GM19035 (cell line): ENCODE results near the gene NUDCD3.

Experiments used
- ATAC-seq: cut with Tn5 transposase; IDR thresholded peaks from one replicate; pipeline ENCODE4 v1.9.1; 2021; ENCODE audit not compliant: unreplicated experiment

NUDCD3 gene

GRCh38 chr7:44402401-44403060 lies 87.9 kb downstream of the NUDCD3 start:
- ATAC-seq = no peak

DNA sequence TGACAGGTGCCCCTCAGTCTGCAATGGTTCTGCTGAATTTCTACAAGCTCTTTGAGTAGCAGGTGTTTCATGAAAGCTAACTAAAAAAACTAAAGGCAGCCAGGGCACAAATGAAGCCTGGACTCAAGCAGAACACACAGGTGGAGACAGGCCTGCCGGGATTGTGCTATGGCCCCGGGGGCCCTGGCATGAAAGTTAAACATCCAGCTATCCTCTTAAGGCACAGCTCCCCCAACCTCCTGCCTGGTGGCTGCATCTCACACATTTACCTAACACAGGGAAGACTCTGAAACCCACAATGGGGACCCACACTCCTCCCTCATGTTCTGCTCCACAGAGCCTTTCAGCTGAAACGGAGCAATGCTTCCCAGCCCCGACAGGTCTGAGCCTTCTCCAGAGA lies 88.8 kb downstream of the NUDCD3 start:
- ATAC-seq = no peak

DNA sequence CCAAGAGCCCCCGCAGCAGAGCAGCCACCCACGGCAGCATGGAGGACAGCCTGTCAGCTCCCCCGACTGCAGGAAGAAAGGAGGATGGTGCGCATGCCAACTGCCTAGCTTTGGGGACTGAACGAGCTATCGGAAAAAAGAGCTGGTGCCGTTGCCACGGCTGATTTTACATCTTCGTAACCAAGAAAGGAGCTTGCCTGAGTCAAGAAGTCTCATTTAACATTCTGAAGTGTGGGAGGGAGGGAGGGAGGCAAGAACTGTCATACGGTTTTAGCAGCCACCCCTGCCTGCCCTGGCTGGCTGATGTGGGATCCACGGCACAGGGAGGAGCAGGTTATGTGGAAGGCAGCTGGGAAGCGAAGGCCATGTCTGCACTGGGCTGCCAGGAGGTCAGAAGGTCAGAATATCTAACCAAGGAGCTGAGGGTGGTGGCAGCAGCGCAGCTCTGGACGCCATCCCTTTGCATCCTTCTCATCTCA lies 90.4 kb downstream of the NUDCD3 start:
- ATAC-seq = no peak

DNA sequence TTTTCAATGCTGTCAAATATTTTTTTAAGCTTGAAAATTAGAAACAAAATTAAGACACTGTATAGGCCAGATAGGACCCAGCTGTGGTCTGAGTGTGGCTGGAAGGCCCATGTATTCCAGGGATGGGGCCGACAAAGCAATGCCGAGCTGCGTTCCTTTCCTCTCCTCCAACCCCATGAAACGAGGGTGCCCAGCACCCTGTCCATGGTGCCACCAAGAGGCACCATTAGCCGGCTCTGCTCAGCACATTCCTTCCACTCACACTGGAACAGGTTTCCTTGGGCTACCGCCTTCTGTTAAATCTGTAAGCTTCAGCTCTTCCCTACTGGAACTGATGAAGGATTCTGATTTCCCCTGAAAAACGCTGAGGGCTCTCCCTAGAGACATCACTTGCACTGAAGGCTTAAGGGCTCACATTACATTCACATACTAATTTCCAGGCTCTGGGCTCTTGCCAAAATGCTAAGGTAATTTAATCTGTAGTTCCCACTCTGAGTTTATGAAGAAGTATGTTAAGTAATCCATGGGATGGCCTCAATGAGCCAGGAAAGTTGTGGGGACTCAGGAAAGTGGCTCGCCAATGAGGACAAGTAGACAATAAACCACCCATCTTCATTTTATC lies 91.4 kb downstream of the NUDCD3 start:
- no peak for ATAC-seq

DNA sequence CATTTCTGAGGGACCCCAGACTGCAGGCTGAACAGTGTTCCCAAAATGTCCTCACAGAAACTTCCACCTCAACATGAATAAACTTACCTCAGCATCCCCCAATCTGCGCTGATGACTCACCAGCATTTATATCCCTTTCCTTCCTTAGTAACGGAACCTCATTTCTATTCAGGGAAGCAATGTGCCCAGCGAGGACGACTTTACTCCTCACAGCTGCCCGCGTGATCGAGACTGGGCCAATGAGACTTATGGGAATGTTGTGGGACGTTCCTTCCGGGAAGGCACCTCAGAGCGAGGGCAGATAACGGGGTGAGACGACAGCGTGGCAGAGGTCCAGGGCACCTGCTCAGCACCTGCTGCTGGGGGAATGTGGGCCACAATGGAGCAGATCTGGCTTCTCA lies 91.9 kb downstream of the NUDCD3 start:
- ATAC-seq = no peak

GRCh38 chr7:44396931-44397545 lies 93.4 kb downstream of the NUDCD3 start:
- ATAC-seq = no peak

DNA sequence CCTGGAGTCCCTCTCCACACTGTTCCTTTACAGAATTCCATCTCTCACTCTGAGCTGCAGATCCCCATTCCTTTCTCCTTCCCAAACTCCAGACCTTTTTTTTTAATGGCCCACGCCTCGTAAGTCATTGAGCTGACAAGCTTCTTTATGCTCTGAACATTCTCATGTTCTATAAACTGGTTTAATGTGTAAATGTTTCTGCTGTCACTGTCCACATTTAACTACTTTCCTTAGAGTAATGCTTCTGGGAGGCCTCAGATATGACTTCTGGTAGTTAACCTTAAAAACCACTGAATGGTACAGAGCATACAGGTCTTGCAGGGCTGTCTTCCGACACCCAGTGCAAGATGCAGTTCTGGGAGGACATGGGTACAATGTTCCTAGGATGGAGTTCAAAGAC lies 94.0 kb downstream of the NUDCD3 start:
- no peak for ATAC-seq

DNA sequence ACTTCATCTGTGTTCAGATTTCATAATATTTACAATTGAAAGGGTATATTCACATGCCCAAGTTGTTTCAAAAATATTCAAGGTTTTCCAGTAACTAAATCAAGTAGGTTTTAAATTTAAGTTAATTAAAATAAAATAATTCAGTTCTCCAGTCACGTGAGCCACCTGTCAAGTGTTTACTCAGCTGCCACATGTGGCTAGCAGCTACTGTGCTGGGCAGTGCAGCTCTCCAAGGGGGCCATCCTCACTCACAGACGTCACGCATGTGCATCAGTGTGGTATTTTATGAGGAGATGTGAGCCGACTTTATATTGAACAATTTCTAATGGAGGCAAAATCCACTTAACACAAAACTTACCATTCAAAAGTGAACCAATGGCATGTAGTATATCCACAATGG lies 95.4 kb downstream of the NUDCD3 start:
- no peak for ATAC-seq

- ATAC-seq = no peak
Measured at GRCh38 chr7:44394636-44395035, 95.8 kb downstream of the NUDCD3 start.

GRCh38 chr7:44394112-44394447 lies 96.4 kb downstream of the NUDCD3 start:
- ATAC-seq = no peak

DNA sequence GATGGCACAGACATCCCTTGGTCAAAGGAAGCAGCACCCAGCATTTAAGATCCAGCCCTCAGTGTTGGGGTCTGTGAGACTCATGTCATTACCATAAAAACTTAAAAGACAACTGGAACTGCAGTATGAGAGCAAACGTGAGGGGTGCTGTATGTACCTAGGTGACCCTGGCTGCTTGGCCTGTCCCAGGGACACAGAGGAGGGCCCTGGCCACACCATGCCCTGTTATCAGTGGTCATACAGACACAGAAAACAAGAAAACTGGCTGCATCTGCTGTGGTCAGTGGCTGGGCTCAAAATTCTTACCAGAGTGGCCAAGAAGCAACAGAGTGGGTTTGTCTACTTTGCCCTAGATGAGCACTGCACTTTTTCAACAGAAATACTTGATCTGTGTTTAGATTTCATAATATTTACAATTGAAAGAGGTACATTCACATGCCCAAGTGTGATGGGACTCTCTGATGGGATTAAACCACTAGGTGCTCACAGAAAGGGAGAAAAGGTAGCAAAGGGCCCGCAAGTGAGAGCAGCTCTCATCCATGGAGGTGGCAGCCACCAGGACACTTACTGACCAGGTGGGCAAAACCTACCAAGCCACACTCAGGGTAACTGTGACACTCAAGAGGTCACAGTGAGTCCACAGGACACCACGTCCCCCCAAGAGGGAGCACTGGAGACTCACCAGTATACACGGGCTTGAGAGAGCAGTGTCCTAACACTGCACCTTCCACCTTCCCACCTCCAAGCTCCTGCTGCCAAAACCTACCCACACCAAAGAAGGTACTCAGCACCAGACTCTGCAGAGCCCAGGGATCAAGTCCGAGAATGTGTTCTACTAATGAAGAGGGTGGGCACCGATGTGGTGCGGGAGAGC lies 97.0 kb downstream of the NUDCD3 start:
- ATAC-seq = no peak

DNA sequence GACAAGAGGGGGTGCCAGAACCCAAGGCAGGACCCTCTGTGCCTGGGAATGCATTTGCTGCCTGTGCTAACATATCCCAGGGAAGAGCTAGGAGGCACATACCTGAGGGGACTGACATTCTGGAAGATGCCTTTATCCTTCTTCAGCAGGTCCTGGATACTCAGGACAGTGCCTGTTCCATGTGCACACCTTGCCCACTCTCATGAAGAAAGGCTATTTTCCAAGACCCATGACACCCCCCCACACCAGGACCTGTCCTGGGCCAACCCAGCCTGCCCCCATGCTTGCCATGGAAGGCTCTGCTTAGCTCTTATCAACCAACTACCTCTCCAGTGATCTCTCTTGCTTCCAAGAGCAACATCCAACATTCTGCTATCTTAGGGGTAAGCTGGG lies 97.8 kb downstream of the NUDCD3 start:
- no peak for ATAC-seq

GRCh38 chr7:44391746-44392617 lies 98.5 kb downstream of the NUDCD3 start:
- ATAC-seq = no peak

- no peak for ATAC-seq
Measured at GRCh38 chr7:44391171-44391570, 99.3 kb downstream of the NUDCD3 start.

GRCh38 chr7:44390701-44391100 lies 99.8 kb downstream of the NUDCD3 start:
- ATAC-seq = no peak

- no peak for ATAC-seq
Measured at GRCh38 chr7:44388089-44388970, 102.1 kb downstream of the NUDCD3 start.

DNA sequence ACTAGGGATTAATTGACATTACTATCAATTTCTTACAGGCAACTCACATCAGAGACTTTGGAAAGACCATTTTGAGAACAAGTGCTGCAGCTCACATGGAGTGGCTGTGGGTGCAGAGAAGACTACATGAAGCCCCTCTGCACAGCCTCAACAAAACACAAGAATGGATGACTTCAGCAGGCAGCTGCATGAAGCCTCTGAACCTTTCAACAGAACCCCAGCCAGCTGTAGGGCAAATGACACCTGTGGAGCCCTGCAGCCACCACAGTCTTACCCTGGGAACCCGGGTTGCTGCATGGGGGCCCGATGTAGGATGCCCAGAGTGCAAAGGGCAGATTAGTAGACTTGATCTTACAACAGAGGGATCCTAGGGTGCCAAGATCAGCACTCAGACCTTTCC lies 103.1 kb downstream of the NUDCD3 start:
- ATAC-seq = no peak

- no peak for ATAC-seq
Measured at GRCh38 chr7:44386139-44386913, 104.1 kb downstream of the NUDCD3 start.
